GM18951 (cell line): ENCODE measurements around the gene RASSF5.

Experiments
- POLR2A ChIP-seq: IDR thresholded peaks from 4 replicates; pipeline ENCODE4 v1.6.1; 2011; ENCODE audit warnings: mild to moderate bottlenecking; ENCODE audit not compliant: insufficient read length, insufficient read depth; ENCODE audit errors: extremely low read depth
- in situ Hi-C: fragments of 300-500 bp; cut with MboI; formaldehyde crosslinking; loops from one replicate; pipeline ENCODE4 v1.12.0; 2022; ENCODE audit warnings: low sequenced_read_pairs, mixed read lengths, inconsistent platforms; ENCODE audit not compliant: unreplicated experiment

RASSF5 gene, protein sequence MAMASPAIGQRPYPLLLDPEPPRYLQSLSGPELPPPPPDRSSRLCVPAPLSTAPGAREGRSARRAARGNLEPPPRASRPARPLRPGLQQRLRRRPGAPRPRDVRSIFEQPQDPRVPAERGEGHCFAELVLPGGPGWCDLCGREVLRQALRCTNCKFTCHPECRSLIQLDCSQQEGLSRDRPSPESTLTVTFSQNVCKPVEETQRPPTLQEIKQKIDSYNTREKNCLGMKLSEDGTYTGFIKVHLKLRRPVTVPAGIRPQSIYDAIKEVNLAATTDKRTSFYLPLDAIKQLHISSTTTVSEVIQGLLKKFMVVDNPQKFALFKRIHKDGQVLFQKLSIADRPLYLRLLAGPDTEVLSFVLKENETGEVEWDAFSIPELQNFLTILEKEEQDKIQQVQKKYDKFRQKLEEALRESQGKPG

DNA sequence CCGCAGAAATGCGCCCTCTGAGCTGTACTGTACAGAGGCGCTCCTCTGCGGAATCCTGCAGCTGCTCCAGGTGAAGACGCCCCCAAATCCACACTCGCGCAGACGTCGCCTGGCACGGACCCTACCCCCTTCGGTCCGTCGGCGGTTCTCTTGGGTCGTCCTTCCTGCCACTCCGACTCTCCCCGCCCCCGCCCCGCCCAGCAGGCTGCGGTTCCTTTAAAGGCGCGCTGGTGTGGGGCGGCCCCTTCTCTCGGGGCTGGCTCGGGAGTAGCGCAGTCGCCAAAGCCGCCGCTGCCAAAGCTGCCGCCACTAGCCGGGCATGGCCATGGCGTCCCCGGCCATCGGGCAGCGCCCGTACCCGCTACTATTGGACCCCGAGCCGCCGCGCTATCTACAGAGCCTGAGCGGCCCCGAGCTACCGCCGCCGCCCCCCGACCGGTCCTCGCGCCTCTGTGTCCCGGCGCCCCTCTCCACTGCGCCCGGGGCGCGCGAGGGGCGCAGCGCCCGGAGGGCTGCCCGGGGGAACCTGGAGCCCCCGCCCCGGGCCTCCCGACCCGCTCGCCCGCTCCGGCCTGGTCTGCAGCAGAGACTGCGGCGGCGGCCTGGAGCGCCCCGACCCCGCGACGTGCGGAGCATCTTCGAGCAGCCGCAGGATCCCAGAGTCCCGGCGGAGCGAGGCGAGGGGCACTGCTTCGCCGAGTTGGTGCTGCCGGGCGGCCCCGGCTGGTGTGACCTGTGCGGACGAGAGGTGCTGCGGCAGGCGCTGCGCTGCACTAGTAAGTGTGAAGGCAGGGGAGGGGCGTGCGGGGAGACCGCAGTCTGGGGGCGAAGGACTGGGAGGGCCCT lies at the start of gene RASSF5:
RASSF5 (plus strand) TSS at position 248 of the 846 bp plus-strand sequence; CDS start at position 320, 72 bp downstream.
- in situ Hi-C loops: no loop called here
- peak; percentile 83 for TF ChIP-seq POLR2A

DNA sequence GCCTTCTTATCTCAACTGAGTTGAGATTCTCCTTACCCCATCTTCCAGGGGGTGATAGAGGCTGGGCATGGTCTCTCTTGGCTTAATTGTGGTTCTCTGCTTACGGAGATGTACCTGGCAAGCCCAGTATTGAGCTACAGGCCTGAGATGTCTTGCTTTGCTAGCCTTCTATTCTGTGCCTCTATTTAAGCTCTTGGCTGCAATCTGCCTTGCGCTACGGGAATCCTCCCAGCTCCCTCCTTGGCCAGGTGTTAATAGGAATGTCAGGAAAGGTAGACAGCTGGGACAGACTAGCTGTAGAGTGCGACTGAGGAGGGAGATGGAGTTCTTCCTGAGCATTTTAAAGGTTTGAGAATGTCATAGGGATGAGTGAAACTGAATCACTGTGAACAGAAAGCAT lies 47.6 kb upstream of the RASSF5 start:
- in situ Hi-C loops: no loop called here
- no peak for TF ChIP-seq POLR2A

DNA sequence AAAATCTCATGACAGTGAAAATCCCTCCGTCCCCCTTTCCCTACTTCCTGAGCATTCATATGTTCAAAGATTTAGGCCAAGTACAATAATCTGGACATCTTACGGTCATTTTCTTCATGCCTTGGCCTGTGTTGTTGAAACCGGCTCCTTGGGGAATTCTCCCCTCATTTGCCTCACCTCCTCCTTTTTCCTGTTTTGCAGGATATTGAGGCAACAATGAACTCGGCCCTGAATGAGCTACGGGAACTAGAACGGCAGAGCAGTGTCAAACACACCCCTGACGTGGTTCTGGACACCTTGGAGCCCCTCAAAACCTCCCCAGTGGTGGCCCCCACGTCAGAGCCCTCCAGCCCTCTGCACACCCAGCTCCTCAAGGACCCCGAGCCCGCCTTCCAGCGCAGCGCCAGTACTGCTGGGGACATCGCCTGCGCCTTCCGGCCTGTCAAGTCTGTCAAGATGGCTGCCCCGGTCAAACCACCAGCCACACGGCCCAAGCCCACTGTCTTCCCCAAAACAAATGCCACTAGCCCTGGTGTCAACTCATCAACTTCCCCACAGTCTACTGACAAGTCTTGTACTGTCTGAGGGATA lies 46.4 kb upstream of the RASSF5 start:
- in situ Hi-C loops: no loop called here
- no peak for TF ChIP-seq POLR2A

DNA sequence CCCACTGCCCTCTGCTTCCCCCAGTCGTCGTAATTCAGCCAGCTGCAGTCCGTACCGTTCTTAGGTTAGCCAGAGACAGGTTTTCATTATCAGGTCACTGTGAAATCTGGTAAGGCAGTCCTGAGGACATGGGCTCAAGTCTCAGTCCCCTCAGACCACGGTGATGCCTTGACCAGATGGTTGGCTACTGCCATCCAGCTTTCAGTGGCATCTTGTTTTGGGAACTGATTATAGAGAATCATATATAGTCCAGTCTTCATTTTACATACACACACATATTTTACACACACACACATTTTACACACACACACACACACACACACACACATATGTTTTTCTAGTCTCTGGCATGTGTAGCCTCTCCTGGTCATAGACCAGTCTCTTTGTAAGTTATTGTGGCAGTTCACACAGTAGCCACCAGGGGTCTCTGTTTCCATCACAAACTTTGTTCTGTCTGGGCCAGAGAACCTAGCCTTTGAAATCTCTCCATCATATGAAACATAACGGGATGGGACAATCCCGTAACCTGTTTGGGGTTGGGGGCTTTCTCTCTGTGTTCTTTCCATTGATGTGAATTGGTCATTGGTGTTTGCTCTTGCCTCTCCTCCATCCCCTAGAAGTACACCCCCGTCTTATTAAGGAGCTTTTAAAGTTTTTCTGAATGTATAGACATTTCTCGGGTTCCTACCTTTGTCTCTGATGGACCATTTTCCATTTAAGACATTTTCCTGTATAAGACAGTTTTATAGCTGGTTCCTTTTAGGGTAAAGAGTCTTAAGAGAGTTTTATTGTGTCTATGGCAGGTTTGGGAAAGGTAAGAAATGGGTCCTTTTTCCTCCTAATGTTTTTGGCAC lies 45.5 kb upstream of the RASSF5 start:
- in situ Hi-C loops: no loop called here
- TF ChIP-seq POLR2A: no peak

DNA sequence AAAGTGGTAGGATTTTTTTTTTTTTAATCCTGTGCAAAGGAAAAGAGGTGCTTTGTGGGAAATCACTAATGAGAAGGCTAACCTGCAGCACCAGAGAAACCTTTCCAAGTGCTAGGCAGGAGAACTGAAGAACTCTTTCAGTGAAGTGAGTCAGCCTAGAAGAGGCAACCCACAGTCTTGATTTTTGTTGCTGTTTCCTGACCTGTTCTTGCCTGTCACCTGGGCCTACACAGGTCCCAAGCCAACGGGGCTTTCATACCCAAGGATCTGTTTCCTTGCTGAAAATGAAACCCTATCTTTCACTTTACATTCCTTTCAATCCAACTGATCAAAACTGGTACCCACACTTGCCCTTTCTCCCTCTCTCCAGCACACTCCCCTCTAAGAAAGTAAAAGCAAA lies 44.2 kb upstream of the RASSF5 start:
- no peak for TF ChIP-seq POLR2A

DNA sequence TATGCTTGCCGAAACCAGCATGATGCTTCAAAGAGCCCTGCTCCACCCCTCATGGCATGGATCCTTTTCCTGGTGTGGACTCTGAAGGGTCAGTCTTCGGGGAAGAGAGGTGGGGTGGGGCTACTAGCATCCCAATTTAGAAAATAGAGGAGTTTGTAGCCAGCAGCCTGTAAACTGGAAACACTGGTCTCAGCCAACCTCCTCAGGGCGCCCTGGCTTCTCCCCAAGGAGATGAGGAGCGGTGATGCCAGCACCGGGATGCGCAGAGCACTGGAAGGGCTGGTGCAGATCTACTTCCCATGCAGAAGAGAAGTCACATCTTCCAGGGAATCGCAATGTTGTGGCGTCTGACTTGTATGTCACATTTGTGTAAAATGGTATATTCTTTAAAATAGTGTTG lies 43.4 kb upstream of the RASSF5 start:
- no peak for TF ChIP-seq POLR2A
- in situ Hi-C loops: no loop called here

More for the DNA sequence above, 44.2 kb upstream of the RASSF5 start:
- in situ Hi-C loops: no loop called here

DNA sequence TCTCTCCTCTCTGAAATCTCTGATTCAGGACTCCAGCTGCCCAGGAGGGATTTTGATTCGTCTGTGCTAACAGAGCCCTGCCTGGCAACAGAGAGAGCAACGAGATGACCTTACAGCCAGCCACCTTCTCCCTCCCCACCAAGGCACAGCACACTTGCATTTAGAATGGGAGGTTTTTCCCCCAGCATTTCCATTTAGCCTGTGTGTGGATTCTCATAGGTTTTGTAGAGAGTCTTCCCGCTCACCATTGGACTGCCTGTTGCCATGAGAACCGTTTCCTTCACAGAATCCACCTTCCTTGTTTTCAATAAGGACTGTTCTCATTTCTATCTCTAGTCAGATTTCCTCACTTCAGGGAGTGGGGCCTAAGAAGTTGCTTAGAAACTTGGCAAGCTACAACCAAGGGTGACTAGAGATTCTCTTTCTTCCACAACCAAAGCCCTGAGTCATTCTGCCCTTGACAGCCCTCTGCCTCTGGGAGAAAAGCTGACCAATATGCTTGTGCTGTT lies 42.8 kb upstream of the RASSF5 start:
- in situ Hi-C loops: no loop called here
- no peak for TF ChIP-seq POLR2A

DNA sequence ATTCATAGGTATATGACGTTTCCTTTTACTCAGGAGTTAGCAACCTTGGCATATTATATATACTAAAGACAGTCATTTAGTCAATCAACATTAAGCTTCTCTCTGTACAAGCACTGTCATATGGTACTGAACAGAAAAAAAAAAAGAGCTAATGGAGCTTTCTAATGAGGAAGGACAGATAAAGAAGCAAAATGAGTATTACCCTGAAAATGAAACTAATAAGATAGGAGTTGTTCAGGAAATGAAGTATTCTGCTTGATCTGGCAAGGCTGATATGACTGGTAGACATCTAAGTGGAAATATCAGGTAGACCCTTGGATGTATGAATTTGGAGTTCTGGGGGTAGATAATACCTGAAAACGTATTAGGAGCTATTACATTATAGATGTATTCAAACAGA lies 41.4 kb upstream of the RASSF5 start:
- TF ChIP-seq POLR2A: no peak
- in situ Hi-C loops: no loop called here

DNA sequence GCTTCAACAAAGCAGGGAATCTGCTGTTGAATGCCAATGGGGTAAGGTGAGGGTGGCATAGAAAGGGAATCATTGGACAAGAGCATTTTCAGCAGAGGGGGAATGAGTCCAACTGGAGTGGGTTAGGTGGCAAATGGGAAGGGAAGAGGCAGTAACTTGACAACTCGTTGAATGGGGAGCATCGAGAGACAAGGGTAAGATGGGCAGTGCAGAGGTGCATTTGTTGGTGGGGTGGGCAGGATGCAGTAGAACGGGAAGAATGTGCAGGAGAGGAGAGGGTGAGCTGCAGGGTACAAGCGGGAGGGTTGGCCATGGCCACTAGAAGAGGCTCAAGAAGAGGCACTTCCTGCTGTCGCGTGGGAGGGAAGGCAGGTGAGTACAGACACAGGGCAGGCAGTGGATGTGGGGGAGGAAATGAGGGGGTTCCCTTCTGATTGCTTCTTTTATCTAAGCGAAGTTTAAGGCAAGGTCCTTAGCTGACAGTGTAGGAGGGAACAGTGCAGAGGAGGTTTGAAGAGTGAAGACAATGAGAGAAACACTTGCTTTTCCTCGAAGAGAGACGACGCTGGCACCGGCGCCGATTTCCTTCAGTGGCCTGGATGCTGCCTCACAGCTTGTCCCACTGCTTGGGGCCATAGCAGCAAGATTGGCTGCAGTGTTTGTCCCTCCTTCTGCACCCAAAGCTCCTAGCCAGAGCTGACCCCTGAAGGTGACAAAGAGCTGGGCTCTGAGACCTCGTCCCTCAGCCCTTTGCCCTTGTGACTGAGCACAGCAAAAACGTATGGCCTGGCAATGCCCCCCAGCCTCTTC lies 40.3 kb upstream of the RASSF5 start:
- in situ Hi-C loops: no loop called here
- TF ChIP-seq POLR2A: no peak

DNA sequence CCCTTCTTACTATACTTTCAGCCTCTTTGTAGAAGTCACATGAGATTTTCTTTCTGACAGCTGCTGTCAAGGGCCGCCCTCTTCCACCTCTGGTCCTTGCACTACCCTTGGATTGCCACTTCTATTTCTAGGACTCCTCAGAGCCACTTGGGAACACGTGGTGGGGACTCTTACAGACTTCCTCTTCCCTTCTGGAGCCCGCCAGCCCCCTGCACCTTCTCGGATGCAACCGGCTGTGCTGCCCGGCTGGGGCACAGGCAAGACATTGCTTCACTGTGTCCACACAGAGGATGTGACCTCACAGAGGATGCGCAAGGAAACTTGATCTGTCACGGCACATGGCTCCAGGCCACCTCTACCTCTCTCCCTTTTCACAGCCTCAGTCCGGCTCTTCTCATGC lies 39.4 kb upstream of the RASSF5 start:
- TF ChIP-seq POLR2A: peak; percentile 34
- in situ Hi-C loops: no loop called here

DNA sequence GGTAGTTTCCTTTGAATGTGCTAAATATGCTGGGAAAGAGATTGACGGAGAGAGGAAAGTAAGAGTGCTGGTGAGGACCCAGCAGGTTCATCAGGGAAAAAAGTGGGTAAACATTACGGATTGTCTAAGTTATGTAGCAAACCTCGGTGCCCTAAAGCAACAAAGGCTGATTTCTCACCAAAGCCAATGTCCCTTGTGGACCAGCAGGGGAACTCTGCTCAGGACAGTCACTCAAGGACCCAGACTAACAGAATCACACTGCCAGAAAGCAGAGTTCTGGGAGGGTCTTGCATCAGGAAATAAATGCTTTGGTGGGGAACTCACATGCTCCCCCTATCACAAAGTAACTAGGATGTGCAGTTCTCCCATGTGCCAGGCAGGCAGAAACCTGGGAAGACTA lies 38.8 kb upstream of the RASSF5 start:
- in situ Hi-C loops: no loop called here
- TF ChIP-seq POLR2A: no peak
